Natural killer cell (primary cell): ENCODE results near the gene VWA8. TPM values are rescaled to one million over a fixed set of nuclear protein-coding genes. Genes with fewer than 3 reads are reported as not detected.

Experiments
- ATAC-seq, 3 donors: fragments of 150-1000 bp in 2 of 3; fragments of 200-7000 bp in 1 of 3; cut with Tn5 transposase; 1 replicate in 1 of 3; 2 replicates in 2 of 3; pipeline ENCODE4 v1.10.0; 2021; ENCODE audit warnings: mild to moderate bottlenecking in 2 of 3, moderate library complexity in 2 of 3
- DNase-seq, 2 donors: peaks; one replicate each; pipeline versions ENCODE4 v3.0.0 to v3.0.0-alpha.2; 2013 to 2021; ENCODE audit warnings: mixed read lengths in 1 of 2
- H3K27ac ChIP-seq: one replicate; pipeline ENCODE4 v1.5.1; 2013; ENCODE audit warnings: mild to moderate bottlenecking, low read length
- H3K27me3 ChIP-seq: one replicate; pipeline ENCODE4 v1.6.1; 2013; ENCODE audit warnings: low read length; ENCODE audit not compliant: control insufficient read depth, insufficient read depth
- H3K36me3 ChIP-seq: one replicate; pipeline ENCODE4 v1.6.1; 2013; ENCODE audit warnings: low read length; ENCODE audit not compliant: control insufficient read depth, insufficient read depth
- H3K4me1 ChIP-seq: one replicate; pipeline ENCODE4 v1.6.1; 2013; ENCODE audit warnings: low read length; ENCODE audit not compliant: control insufficient read depth, insufficient read depth
- H3K4me3 ChIP-seq: one replicate; pipeline ENCODE4 v1.5.1; 2013; ENCODE audit warnings: low read length
- H3K9me3 ChIP-seq: one replicate; pipeline ENCODE4 v1.6.1; 2013; ENCODE audit warnings: low read length; ENCODE audit not compliant: control insufficient read depth, insufficient read depth
- H3K27ac Mint-ChIP-seq, 2 donors: one replicate each; pipeline ENCODE4 v1.8.0; 2022; ENCODE audit warnings: mild to moderate bottlenecking in 2 of 2, mixed read lengths in 2 of 2, moderate library complexity in 1 of 2
- H3K27me3 Mint-ChIP-seq, 2 donors: one replicate each; pipeline ENCODE4 v1.8.0; 2022; ENCODE audit warnings: low read depth in 2 of 2, mixed read lengths in 2 of 2
- H3K36me3 Mint-ChIP-seq: one replicate; pipeline ENCODE4 v1.8.0; 2022; ENCODE audit warnings: mixed read lengths
- H3K4me1 Mint-ChIP-seq, 2 donors: one replicate each; pipeline ENCODE4 v1.8.0; 2022; ENCODE audit warnings: mixed read lengths in 2 of 2
- H3K4me3 Mint-ChIP-seq: one replicate; pipeline ENCODE4 v1.8.0; 2022; ENCODE audit warnings: mild to moderate bottlenecking, moderate library complexity, mixed read lengths
- H3K9me3 Mint-ChIP-seq, 2 donors: one replicate each; pipeline ENCODE4 v1.8.0; 2022; ENCODE audit warnings: mixed read lengths in 2 of 2
- WGBS: methylation state at CpG from one replicate; pipeline ENCODE4 v1.1.7; 2013; ENCODE audit warnings: missing lambda C conversion rate; ENCODE audit not compliant: insufficient coverage; 5-methylcytosine and 5-hydroxymethylcytosine counted together
- intact Hi-C: fragments of 100-400 bp; cut with micrococcal nuclease; formaldehyde crosslinking; loops from one replicate; pipeline ENCODE4 v1.14.2; 2022
- total RNA-seq, 4 donors: library from RNA; stranded (reverse); fragments of 120-200 nt in 1 of 4; gene quantifications; one replicate each; pipeline versions ENCODE4 v1.2.3 to v1.2.4, GENCODE V29; 2013 to 2022
- TF ChIP-seq, protein P1 (sequence below): fragments of 200-600 bp; IDR thresholded peaks from one replicate; pipeline ENCODE4 v1.8.0; 2022; ENCODE audit warnings: antibody characterized with exemption

Gene VWA8
- total RNA-seq, 3 donors from 2014 or later (not counting 1 experiment from before 2014, with no cell fraction given) = 21.9 to 27.5 (median 22.6) TPM

- intact Hi-C loops = no loop called here
- ATAC-seq = no peak
- 92% methylated on average over 1 of the region's 1 CpG for WGBS
Observed at GRCh38 chr13:41641429-41641828, 319.5 kb downstream of the VWA8 start.

GRCh38 chr13:41639955-41640780 lies 320.7 kb downstream of the VWA8 start:
- Histone ChIP-seq H3K4me1 (no peaks in the 10 kb centered on the region), H3K36me3 (peaks cover 3% of the 10 kb centered on the region), H3K9me3 (no peaks in the 10 kb centered on the region), H3K27ac (no peak overlapping the region), H3K4me3 (no peak overlapping the region), H3K27me3 (no peaks in the 10 kb centered on the region)
- no peaks in the 10 kb centered on the region for H3K27me3 Mint-ChIP-seq
- DNase-seq (no peak), ATAC-seq (no peak)
- TF ChIP-seq, protein P1, sequence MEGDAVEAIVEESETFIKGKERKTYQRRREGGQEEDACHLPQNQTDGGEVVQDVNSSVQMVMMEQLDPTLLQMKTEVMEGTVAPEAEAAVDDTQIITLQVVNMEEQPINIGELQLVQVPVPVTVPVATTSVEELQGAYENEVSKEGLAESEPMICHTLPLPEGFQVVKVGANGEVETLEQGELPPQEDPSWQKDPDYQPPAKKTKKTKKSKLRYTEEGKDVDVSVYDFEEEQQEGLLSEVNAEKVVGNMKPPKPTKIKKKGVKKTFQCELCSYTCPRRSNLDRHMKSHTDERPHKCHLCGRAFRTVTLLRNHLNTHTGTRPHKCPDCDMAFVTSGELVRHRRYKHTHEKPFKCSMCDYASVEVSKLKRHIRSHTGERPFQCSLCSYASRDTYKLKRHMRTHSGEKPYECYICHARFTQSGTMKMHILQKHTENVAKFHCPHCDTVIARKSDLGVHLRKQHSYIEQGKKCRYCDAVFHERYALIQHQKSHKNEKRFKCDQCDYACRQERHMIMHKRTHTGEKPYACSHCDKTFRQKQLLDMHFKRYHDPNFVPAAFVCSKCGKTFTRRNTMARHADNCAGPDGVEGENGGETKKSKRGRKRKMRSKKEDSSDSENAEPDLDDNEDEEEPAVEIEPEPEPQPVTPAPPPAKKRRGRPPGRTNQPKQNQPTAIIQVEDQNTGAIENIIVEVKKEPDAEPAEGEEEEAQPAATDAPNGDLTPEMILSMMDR = no peak
- H3K4me3 Mint-ChIP-seq = no peak overlapping the region
- no peaks in the 10 kb centered on the region for H3K4me1 Mint-ChIP-seq
- H3K27ac Mint-ChIP-seq = no peak overlapping the region
- H3K9me3 Mint-ChIP-seq = no peaks in the 10 kb centered on the region
- intact Hi-C loops = no loop called here
- no peaks in the 10 kb centered on the region for H3K36me3 Mint-ChIP-seq
- 97% methylated on average over 3 of the region's 4 CpGs for WGBS

More at GRCh38 chr13:41641429-41641828, 319.5 kb downstream of the VWA8 start:
- no peak overlapping the region for H3K4me3 Mint-ChIP-seq
- Histone ChIP-seq H3K27ac (no peak overlapping the region), H3K4me3 (no peak overlapping the region), H3K9me3 (no peaks in the 10 kb centered on the region), H3K27me3 (no peaks in the 10 kb centered on the region), H3K36me3 (peaks cover 3% of the 10 kb centered on the region), H3K4me1 (no peaks in the 10 kb centered on the region)
- no peak for DNase-seq
- no peaks in the 10 kb centered on the region for H3K4me1 Mint-ChIP-seq
- H3K36me3 Mint-ChIP-seq = no peaks in the 10 kb centered on the region
- no peaks in the 10 kb centered on the region for H3K9me3 Mint-ChIP-seq
- TF ChIP-seq, protein P1 = no peak
- no peaks in the 10 kb centered on the region for H3K27me3 Mint-ChIP-seq
- H3K27ac Mint-ChIP-seq = no peak overlapping the region

GRCh38 chr13:41639237-41639904 lies 321.5 kb downstream of the VWA8 start:
- Histone ChIP-seq H3K4me1 (no peaks in the 10 kb centered on the region), H3K27me3 (no peaks in the 10 kb centered on the region), H3K27ac (no peak overlapping the region), H3K9me3 (no peaks in the 10 kb centered on the region), H3K4me3 (no peak overlapping the region), H3K36me3 (peaks cover 3% of the 10 kb centered on the region)
- Mint-ChIP-seq H3K27ac (no peak overlapping the region), H3K9me3 (no peaks in the 10 kb centered on the region), H3K4me1 (no peaks in the 10 kb centered on the region), H3K4me3 (no peak overlapping the region), H3K36me3 (no peaks in the 10 kb centered on the region), H3K27me3 (no peaks in the 10 kb centered on the region)
- DNase-seq = no peak
- TF ChIP-seq, protein P1 = no peak
- 98% methylated on average over 7 of the region's 7 CpGs for WGBS
- ATAC-seq = no peak
- intact Hi-C loops = no loop called here
